Measurements from ENCODE around the gene MAP2K4.

The MAP2K4 gene

DNA sequence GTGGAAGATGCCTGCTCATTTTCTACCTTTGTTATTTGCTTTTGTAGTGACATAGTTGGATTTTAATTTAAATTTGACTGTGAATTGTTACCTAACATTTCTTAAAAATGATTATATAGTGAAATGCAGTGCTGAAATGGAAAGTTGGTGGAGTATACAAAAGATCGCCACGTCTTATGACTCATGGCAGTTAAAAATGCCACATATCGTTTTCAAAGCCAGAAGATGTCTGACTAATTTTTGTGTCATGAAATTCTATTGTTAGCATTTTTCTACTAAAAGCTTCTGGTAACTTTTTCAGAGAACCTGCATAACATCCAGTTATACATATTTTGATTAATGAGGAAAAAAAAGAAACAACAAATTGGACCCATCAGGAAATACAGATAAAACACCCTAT lies 20.6 kb downstream of the MAP2K4 start:
- DNase-seq, result no peak

DNA sequence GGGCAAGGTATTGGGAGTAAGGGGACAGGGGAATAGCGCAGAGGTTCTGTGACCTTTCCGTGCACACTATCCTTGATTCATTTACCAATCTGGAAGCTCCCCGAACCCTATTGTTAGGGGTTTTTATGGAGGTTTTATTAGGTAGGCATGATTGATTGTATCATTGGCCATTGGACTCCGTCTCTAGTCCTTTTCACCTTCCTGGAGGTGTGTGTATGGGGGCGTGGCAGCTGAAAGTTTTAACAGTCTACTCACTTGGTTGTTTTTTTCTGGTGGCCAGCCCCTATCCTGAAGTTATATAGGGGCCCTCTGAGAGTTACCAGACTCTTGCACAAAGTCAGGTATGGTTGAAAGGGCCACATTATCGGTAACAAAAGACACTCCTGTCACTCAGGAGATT lies 23.0 kb downstream of the MAP2K4 start:
- DNase-seq, result no peak

DNA sequence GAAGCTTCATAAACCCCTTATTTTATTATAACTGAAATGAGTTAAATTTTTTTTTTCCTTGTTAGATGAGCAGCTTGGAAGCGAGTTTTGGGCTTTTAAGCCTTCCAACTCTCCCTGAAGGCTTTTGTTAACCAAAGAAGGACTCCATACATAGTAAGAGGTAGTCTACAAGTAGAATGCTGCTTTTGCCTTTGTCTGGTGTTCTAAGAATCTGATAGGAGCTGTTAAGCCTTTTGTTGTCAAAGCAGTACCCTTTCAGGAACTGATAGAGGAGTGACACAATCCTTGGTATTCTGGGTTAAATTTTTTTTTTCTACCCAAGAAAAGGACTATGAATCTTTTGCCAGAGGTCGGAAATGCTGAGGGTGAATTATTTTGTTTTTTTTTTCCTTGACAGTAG lies 26.1 kb downstream of the MAP2K4 start:
- DNase-seq, result no peak

DNA sequence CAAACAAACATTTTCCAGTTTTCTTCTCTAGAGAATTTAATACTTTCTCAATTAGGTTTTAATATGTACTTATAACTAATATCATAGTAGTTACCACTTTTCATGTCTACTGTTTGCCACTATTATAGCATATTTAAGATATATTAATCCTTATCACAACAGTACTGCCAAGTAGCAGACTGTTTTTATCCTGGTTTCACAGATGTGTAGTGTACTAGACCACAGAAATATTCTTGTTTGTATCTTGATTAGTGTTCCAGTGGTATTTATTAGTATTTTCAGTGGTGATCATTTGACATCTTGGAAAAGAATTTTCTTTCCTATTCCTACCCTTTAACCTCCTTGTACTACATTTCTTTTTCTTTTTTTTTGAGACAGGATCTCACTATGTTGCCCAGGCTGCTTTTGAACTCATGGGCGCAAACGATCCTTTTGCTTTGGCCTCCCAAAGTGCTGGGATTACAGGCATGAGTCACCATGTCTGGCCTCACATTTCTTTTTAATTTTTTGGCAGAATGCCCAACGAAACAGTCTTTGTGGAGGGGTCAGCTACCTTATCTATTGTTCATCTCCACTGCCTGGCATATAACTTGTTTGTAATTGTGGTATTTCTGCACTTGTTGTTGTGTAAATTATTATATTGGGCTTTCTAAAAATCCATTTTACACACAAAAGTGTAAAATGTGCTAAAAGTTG lies 27.2 kb downstream of the MAP2K4 start:
- no peak for DNase-seq

DNA sequence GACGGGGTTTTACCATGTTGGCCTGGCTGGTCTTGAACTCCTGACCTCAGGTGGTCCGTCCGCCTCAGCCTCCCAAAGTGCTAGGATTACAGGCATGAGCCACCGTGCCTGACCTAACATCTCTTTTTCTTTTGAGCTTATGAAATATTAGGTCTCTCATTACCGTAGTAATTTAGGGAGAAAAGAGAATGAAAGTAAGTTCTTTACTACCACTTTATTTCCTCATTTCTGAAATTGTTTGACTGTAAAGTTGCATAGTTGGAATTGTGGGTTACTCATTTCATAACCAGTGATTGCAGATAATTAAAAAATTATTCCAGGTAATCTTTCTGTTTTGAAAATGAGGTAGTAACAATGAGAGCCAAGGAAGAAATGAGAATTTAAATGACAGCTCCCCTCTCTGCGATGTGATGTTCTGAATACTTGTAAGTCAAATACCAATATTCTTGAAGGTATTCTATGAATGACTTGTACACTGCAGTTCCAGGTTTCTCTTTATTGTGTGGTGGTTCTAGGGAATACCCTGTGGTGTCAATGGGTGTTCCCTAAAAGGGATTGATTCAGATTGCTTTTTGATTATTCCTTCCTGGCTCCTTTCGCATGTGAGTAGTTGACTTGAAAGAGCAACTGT lies 28.3 kb downstream of the MAP2K4 start:
- no peak for DNase-seq

DNA sequence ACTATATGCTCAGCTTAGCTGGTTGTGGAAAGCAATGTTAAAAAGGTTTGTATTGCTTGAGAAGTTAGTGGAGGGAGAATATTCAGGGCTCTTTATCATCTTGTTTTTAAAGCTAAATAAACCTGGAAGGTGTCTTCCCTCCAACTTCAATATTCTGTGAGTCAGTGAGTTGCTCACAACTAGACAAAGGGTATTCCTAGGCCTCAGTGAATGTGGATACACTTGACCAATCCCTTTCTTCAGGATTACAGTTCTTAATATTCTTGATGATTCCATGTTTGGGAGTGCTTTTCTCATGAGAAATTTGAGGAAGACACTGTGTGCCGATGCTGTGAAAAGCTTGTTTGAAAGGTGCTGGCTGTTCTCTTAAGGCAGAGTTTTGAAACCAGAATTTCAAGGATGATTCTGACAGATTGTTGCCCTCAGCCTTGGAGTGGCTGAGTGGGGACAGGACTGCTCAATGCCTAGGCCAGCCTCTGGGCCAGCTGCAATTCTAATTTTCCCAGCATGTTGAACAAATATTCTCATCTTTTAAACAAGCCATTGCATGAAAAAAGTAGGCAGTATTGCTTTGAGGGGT lies 30.1 kb downstream of the MAP2K4 start:
- DNase-seq, result no peak

GRCh38 chr17:12053552-12053951 lies 32.9 kb downstream of the MAP2K4 start:
- no peak for DNase-seq

GRCh38 chr17:12055889-12056288 lies 35.2 kb downstream of the MAP2K4 start:
- no peak for DNase-seq

GRCh38 chr17:12057520-12057919 lies 36.8 kb downstream of the MAP2K4 start:
- no peak for DNase-seq

DNA sequence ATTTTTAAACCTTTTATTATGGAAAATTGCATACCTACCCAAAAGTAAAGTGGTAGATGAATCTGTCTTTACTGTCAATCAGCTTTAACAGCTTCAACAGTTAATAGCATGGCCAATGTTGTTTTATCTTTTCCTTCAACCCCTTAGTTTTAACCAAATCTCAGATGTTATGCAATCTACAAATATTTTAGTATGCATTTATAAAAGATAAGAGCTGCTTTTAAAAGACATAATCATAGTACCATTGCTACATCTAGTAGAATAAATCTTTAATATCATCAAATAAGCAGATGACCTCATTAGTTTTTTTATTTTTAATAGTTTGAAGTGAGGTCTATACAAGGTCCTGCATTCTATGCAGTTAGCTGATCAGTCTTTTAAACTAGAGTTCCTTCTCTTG lies 37.9 kb downstream of the MAP2K4 start:
- DNase-seq, result no peak

- no peak for DNase-seq
These were observed 41.6 kb downstream of the MAP2K4 start for GRCh38 chr17:12062249-12062648.

DNA sequence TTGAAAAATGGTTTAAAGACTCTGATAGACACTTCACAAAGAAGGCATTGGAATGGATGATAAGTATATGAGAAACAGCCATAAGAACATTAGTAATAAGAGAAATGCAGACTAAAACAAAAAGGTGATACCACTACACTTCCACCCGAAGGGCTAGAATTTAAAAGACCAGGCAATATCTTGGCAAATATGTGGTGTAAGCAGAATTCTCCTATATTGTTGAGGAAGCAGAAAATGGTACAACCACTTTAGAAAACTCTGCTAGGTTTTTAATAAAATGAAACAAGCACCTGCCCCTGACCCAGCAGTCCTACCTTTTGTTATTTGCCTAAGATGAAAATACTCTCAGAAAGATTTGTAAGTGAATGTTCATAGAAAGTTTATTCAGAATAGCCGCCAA lies 43.7 kb downstream of the MAP2K4 start:
- DNase-seq, result no peak

DNA sequence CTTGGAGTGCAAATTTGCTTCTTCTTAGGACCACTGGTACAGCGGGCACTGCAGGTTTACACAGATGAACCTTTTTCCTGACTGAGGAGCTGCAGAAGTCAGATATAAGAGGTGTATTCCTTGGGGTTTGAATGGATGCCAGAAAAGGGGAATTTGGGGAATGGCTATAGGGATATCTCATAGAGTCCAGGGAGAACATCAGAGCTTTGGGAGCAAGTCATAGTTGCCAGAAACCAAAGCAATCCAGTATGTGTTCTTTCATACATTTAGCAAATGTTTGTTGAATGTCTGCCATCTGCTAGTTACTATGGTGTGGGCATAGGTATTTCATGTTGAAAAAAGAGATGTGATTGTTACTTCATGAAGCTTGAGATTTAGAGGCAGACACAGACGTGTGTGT lies 46.8 kb downstream of the MAP2K4 start:
- DNase-seq, result no peak

DNA sequence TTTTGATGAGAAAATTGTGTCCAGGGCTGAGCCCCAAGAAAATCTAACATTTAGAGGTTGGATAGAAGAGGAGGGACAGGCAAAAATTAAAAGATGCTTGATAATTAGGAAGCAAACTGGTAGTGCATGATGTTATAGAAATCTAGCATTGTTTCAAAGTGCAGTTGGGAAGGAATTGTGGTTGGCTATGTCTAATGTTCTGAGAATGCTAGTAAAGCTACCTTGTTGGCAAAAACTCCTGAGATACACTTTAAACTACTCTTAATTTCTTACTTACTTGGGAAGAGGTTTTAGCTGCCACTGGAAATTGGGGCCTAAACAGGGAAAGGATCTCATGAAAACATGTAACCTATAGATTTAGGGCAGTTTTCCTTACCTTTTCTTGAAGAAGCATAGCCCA lies 48.3 kb downstream of the MAP2K4 start:
- no peak for DNase-seq

DNA sequence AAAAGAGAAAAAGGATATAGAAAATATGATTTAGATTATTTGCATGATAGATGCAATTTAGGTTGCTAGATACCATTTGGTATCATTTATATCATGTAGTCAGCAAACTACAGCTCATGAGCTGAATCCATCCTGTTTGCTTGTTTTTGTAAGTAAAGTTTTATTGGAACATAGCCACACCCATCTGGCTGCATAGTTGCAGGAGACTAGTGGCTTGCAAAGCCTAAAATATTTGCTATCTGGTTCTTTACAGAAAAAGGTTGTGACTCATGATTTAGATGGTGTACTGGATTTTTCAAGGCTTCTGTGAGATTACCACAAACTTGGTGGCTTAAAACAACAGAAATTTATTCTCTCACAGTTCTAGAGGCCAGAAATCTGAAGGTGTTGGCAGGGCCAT lies 49.9 kb downstream of the MAP2K4 start:
- no peak for DNase-seq

DNA sequence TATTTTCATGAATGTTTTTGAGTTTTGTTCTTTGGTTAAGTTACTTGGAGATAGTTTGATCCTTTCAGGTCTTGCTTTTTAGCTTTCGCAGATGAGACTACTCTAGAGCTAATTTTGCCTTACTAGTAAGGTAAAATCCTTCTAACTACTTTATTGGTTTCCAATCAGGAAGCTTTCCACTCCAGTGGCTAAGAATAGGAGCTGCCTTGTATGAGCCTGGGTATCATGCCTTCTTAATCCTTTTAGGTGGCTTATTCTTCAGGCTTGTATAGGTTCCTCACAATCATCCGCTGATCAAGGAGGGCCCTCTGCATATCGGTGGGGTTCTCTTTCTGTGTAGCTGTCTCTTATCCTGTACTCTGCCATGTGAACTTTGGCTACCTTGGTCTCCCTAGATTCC lies 53.7 kb downstream of the MAP2K4 start:
- DNase-seq, result no peak

- DNase-seq, result no peak
These were observed 57.1 kb downstream of the MAP2K4 start for GRCh38 chr17:12077773-12078172.

GRCh38 chr17:12078791-12079190 lies 58.1 kb downstream of the MAP2K4 start:
- no peak for DNase-seq

GRCh38 chr17:12081720-12082119 lies 61.0 kb downstream of the MAP2K4 start:
- DNase-seq, result no peak

DNA sequence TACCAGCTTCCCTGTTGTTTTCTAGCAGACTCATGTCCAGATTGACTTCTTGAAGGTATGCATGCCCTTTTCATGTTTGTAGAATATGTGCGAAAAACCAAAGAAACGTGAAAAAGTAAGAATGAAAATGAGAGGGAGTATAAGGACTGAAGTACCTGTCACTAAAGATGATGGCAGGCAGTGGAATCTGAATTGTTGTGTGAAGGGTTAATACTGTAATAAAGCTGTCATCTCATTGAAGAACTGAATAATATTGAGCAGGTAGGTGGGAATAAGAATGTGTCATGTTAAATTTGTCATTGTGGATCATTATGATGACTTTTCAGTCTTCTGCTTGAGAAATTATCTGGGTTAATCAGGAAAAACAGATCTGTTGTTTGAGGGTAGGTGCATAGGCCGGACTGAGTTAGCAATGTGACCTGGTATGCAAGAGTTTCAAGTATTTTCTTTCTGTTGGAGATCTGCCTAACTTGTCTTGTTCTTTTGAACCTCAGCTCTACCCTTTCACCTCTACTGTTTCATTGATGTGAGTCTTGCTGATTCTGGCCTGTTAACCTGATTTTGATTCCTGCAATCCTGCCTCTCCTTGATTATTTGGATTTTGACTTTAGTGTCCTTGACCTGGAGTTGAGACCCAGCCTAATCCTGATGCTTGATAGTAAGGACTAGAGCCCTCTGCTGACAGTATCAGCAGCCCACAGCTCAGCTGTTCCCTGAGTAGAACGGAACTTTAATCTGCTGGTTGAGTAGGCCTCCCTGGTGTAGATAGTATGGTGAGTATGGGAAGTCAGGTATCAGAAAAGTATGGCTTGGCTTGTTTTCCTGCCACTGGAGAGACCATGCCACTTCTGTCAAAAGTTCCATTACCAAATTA lies 64.6 kb downstream of the MAP2K4 start:
- DNase-seq, result no peak

DNA sequence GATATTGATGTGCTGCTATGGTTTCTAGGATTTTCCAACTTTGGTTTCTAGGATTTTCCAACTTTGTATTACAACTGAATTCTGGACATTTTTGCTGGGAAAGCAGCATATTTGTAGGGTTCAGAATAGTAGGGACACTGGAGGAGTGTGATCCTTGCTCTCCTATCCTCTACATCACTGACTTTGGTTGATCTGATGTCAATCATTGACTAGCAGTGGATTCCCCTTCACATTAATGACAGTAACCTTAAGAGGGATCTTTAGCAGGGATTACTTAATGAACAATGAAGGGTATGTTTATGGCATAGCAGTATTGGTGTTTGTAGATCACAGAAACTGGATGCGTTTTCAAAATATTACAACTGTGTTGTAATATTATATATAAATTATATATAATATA lies 67.4 kb downstream of the MAP2K4 start:
- no peak for DNase-seq

DNA sequence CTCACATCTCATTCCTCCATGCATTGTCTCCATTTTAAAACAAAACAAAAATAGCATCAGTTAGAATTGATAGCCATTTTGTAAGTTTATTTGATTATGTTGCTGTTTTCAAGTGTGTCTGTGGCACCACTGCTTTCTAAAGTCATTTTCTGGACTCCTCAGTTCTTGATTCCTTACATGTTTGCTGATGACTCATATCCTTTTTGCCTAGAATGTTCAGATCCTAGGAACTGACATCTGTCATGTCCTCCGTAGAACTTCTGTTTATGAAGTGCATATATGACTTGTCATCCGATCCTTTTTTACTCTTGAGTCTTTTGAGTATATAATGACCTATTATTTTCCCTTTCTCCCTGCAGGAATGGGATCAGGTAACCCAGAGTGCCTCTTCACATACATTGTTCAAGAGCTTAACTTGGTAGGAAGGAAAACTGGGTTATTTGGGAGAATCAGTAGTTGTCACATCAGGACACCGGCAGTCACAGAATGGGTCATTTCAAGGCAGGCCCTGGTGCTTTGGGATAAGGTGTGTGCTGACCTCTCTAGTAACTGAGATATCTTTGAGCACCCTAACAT lies 69.2 kb downstream of the MAP2K4 start:
- no peak for DNase-seq

DNA sequence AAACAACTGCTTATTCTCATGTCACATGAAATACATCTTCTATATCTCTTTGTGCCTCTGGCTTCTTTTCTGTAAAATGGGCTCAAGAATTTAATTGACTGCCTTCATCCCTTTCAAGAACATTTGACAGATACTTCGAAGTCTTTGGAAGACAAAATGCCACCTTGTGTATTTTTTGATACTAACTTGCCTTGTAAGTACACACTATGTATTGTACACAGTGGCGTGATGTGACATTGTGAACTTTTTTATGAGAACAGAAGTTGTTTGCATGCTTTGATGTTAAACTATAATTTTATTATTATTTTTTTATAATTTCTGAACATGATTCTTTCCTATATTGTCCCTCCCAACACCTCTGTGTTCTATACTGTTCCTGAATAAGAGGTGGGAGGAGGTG lies 73.7 kb downstream of the MAP2K4 start:
- DNase-seq, result no peak
